WTC11 (cell line): ENCODE data around the gene RNASE7. TPM values are rescaled to one million over a fixed set of nuclear protein-coding genes. Genes with fewer than 3 reads are reported as not detected.

Experiments used
- ATAC-seq: fragments of 200-7000 bp; cut with Tn5 transposase; 2 replicates; pipeline ENCODE4 v1.10.0; 2021; ENCODE audit warnings: mild to moderate bottlenecking, moderate library complexity
- CTCF ChIA-PET: fragments of 300-600 bp; sonication (Branson Sonifier 250); formaldehyde crosslinking; loops from one replicate; lab custom pipeline; 2021; ENCODE audit warnings: antibody characterized with exemption; lab: Charles Lee
- POLR2A ChIA-PET: fragments of 350-600 bp; sonication (Branson Sonifier 250); formaldehyde crosslinking; loops from one replicate; lab custom pipeline; 2021; ENCODE audit warnings: antibody characterized with exemption; lab: Charles Lee
- DNase-seq: peaks from one replicate; pipeline ENCODE4 v3.0.0; 2021; ENCODE audit warnings: low spot score
- H3K27ac Mint-ChIP-seq: 2 replicates; pipeline ENCODE4 v1.8.0; 2021; ENCODE audit warnings: mixed read lengths
- H3K27me3 Mint-ChIP-seq: 2 replicates; pipeline ENCODE4 v1.8.0; 2021; ENCODE audit warnings: low read depth, mild to moderate bottlenecking, moderate library complexity, mixed read lengths
- H3K36me3 Mint-ChIP-seq: 2 replicates; pipeline ENCODE4 v1.8.0; 2021; ENCODE audit warnings: mixed read lengths
- H3K4me1 Mint-ChIP-seq: 2 replicates; pipeline ENCODE4 v1.8.0; 2022; ENCODE audit warnings: mixed read lengths
- H3K4me3 Mint-ChIP-seq: 2 replicates; pipeline ENCODE4 v1.8.0; 2021; ENCODE audit warnings: mild to moderate bottlenecking, moderate library complexity, mixed read lengths
- H3K9me3 Mint-ChIP-seq: 2 replicates; pipeline ENCODE4 v1.8.0; 2021; ENCODE audit warnings: mixed read lengths
- ERG ChIP-seq: fragments of 250-450 bp; sonication (Bioruptor Pico); IDR thresholded peaks from 2 replicates; pipeline ENCODE4 v1.8.0; 2021; ENCODE audit warnings: mild to moderate bottlenecking
- FOXK1 ChIP-seq: sonication (generic); formaldehyde crosslinking; IDR thresholded peaks from 2 replicates; pipeline ENCODE4 v1.8.0; 2022; ENCODE audit warnings: mild to moderate bottlenecking, moderate library complexity, missing genetic modification reagents
- FOXP4 ChIP-seq: sonication (generic); formaldehyde crosslinking; IDR thresholded peaks from 2 replicates; pipeline ENCODE4 v1.8.0; 2022; ENCODE audit warnings: mild to moderate bottlenecking, missing genetic modification reagents
- GTF2I ChIP-seq: fragments of 250-450 bp; sonication (Bioruptor Pico); conservative IDR thresholded peaks from 2 replicates; pipeline ENCODE4 v1.4.0; 2021; ENCODE audit warnings: mild to moderate bottlenecking
- HMGA2 ChIP-seq: fragments of 250-450 bp; sonication (Bioruptor Pico); IDR thresholded peaks from 2 replicates; pipeline ENCODE4 v1.4.0; 2021; ENCODE audit warnings: mild to moderate bottlenecking, moderate library complexity
- NR1H2 ChIP-seq: sonication (generic); formaldehyde crosslinking; IDR thresholded peaks from 2 replicates; pipeline ENCODE4 v1.9.0; 2021; ENCODE audit warnings: mild to moderate bottlenecking, moderate library complexity, missing genetic modification reagents
- NR2C2 ChIP-seq: sonication (generic); formaldehyde crosslinking; IDR thresholded peaks from 2 replicates; pipeline ENCODE4 v1.8.0; 2022; ENCODE audit warnings: mild to moderate bottlenecking, missing genetic modification reagents
- NR3C1 ChIP-seq: sonication (generic); formaldehyde crosslinking; conservative IDR thresholded peaks from 2 replicates; pipeline ENCODE4 v1.8.1; 2023; ENCODE audit warnings: low read depth, mild to moderate bottlenecking, missing genetic modification reagents
- PRDM15 ChIP-seq: sonication (generic); formaldehyde crosslinking; IDR thresholded peaks from 2 replicates; pipeline ENCODE4 v1.8.0; 2022; ENCODE audit warnings: missing genetic modification reagents
- RELA ChIP-seq: sonication (generic); formaldehyde crosslinking; IDR thresholded peaks from 2 replicates; pipeline ENCODE4 v1.8.1; 2022; ENCODE audit warnings: missing genetic modification reagents, mild to moderate bottlenecking, borderline replicate concordance
- ZNF232 ChIP-seq: sonication (generic); formaldehyde crosslinking; IDR thresholded peaks from 2 replicates; pipeline ENCODE4 v1.8.0; 2022; ENCODE audit warnings: mild to moderate bottlenecking, missing genetic modification reagents
- ZNF281 ChIP-seq: sonication (generic); formaldehyde crosslinking; IDR thresholded peaks from 2 replicates; pipeline ENCODE4 v1.8.0; 2023; ENCODE audit warnings: mild to moderate bottlenecking, missing genetic modification reagents
- total RNA-seq: library from RNA; stranded (reverse); gene quantifications from 3 replicates; pipeline ENCODE4 v1.2.3, GENCODE V29; 2021
- TF ChIP-seq, protein P1 (sequence below): sonication (generic); formaldehyde crosslinking; IDR thresholded peaks from 2 replicates; pipeline ENCODE4 v1.8.0; 2022; ENCODE audit warnings: mild to moderate bottlenecking, missing genetic modification reagents
- TF ChIP-seq, protein P2 (sequence below): sonication (generic); formaldehyde crosslinking; IDR thresholded peaks from 2 replicates; pipeline ENCODE4 v1.8.1; 2023; ENCODE audit warnings: mild to moderate bottlenecking, missing genetic modification reagents
- TF ChIP-seq, protein P3 (sequence below): sonication (generic); formaldehyde crosslinking; IDR thresholded peaks from 2 replicates; pipeline ENCODE4 v1.8.0; 2022; ENCODE audit warnings: mild to moderate bottlenecking, missing genetic modification reagents
- TF ChIP-seq, protein P4 (sequence below): fragments of 250-450 bp; sonication (Bioruptor Pico); IDR thresholded peaks from 2 replicates; pipeline ENCODE4 v1.9.0; 2021; ENCODE audit warnings: mild to moderate bottlenecking

RNASE7 gene
- total RNA-seq, 1 experiment from 2014 or later = not detected

GRCh38 chr14:21023817-21024584, 18.2 kb upstream of the RNASE7 start:
- TF ChIP-seq, protein P1, sequence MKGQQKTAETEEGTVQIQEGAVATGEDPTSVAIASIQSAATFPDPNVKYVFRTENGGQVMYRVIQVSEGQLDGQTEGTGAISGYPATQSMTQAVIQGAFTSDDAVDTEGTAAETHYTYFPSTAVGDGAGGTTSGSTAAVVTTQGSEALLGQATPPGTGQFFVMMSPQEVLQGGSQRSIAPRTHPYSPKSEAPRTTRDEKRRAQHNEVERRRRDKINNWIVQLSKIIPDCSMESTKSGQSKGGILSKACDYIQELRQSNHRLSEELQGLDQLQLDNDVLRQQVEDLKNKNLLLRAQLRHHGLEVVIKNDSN (CRISPR knock-in tag) = no peak
- no peak for TF ChIP-seq NR3C1 (CRISPR knock-in tag)
- TF ChIP-seq FOXK1 = no peak
- TF ChIP-seq NR1H2 (CRISPR knock-in tag) = no peak
- TF ChIP-seq NR2C2 (CRISPR knock-in tag) = no peak
- TF ChIP-seq FOXP4 (CRISPR knock-in tag) = no peak
- TF ChIP-seq GTF2I (CRISPR knock-in tag) = no peak
- no peak for TF ChIP-seq HMGA2 (CRISPR knock-in tag)
- no peak for TF ChIP-seq PRDM15
- ChIA-PET CTCF (interaction anchor here (0.6 to 3.0 kb wide), 11 partner anchors 9 to 81 kb away, joined by 3 to 57 read pairs (median 4); no protein-coding TSS in a partner anchor), POLR2A (interaction anchor here (0.6 to 2.3 kb wide), 6 partner anchors 9 to 74 kb away, joined by 3 to 7 read pairs (median 4); partner anchors contain the start of gene ZNF219)
- H3K4me1 Mint-ChIP-seq = peaks cover 39% of the 10 kb centered on the region
- H3K36me3 Mint-ChIP-seq = peaks cover 6% of the 10 kb centered on the region; the same call in 1 of the 2 replicates
- H3K27ac Mint-ChIP-seq = no peak overlapping the region
- no peaks in the 10 kb centered on the region for H3K9me3 Mint-ChIP-seq
- DNase-seq = peak; percentile 17
- peak overlapping the region; percentile 79 for H3K4me3 Mint-ChIP-seq
- ATAC-seq = 0 out of 2 replicates have a peak, but pooled peaks have one; percentile 3
- peaks cover 35% of the 10 kb centered on the region for H3K27me3 Mint-ChIP-seq

- H3K36me3 Mint-ChIP-seq = peaks cover 3% of the 10 kb centered on the region; the same call in 1 of the 2 replicates
- no peaks in the 10 kb centered on the region for H3K9me3 Mint-ChIP-seq
- ChIA-PET CTCF (interaction anchor here (0.6 to 3.0 kb wide), 9 partner anchors 10 to 80 kb away, joined by 3 to 57 read pairs (median 4); no protein-coding TSS in a partner anchor), POLR2A (interaction anchor here (0.6 to 2.3 kb wide), 5 partner anchors 8 to 74 kb away, joined by 3 to 7 read pairs (median 4); partner anchors contain the start of gene ZNF219)
- peak within 1 kb of the TSS; percentile 99 for H3K27ac Mint-ChIP-seq
- H3K4me3 Mint-ChIP-seq = peak within 1 kb of the TSS; percentile 93
- H3K27me3 Mint-ChIP-seq = peaks cover 35% of the 10 kb centered on the region
- DNase-seq (peak; percentile 92), ATAC-seq (peak; percentile 74)
- TF ChIP-seq ERG (CRISPR knock-in tag) (no peak), ZNF232 (no peak), RELA (no peak), HMGA2 (CRISPR knock-in tag) (no peak), ZNF281 (CRISPR knock-in tag) (0 out of 2 replicates have a peak, but pooled peaks have one; percentile 49)
- TF ChIP-seq, protein P2, sequence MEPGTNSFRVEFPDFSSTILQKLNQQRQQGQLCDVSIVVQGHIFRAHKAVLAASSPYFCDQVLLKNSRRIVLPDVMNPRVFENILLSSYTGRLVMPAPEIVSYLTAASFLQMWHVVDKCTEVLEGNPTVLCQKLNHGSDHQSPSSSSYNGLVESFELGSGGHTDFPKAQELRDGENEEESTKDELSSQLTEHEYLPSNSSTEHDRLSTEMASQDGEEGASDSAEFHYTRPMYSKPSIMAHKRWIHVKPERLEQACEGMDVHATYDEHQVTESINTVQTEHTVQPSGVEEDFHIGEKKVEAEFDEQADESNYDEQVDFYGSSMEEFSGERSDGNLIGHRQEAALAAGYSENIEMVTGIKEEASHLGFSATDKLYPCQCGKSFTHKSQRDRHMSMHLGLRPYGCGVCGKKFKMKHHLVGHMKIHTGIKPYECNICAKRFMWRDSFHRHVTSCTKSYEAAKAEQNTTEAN (CRISPR knock-in tag) = no peak
- TF ChIP-seq, protein P3, sequence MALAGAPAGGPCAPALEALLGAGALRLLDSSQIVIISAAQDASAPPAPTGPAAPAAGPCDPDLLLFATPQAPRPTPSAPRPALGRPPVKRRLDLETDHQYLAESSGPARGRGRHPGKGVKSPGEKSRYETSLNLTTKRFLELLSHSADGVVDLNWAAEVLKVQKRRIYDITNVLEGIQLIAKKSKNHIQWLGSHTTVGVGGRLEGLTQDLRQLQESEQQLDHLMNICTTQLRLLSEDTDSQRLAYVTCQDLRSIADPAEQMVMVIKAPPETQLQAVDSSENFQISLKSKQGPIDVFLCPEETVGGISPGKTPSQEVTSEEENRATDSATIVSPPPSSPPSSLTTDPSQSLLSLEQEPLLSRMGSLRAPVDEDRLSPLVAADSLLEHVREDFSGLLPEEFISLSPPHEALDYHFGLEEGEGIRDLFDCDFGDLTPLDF (CRISPR knock-in tag) = no peak
- TF ChIP-seq, protein P1 (CRISPR knock-in tag) = 0 out of 2 replicates have a peak, but pooled peaks have one; percentile 2
- TF ChIP-seq, protein P4, sequence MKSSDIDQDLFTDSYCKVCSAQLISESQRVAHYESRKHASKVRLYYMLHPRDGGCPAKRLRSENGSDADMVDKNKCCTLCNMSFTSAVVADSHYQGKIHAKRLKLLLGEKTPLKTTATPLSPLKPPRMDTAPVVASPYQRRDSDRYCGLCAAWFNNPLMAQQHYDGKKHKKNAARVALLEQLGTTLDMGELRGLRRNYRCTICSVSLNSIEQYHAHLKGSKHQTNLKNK (CRISPR knock-in tag) = no peak
- TF ChIP-seq, all 79 proteins: peak for 2
- peaks cover 39% of the 10 kb centered on the region for H3K4me1 Mint-ChIP-seq
Observed at GRCh38 chr14:21024585-21025370, 17.4 kb upstream of the RNASE7 start, which contains the start of gene NDRG2. Gene NDRG2, minus strand, starts transcription at chr14:21025061. Its CDS starts 1,746 bp downstream, at chr14:21023315.
